Activated T-cell treated with anti-CD3 and anti-CD28 coated beads, Interleukin-2, amount 50 U/mL, for 48 hours (primary cell): ENCODE data around the gene CLASP1.
"Not testable (repeated sequence)": the region's sequence is repeated elsewhere in the genome, so short reads cannot be mapped to it uniquely, and the experiment has no call there.

Source experiments
- DNase-seq, 2 experiments: peaks; one replicate each; pipeline ENCODE4 v3.0.0-alpha.2; 2020

CLASP1 gene

GRCh38 chr2:121363632-121364420, 285.4 kb downstream of the CLASP1 start:
- no peak for DNase-seq

- no peak for DNase-seq
Observed at GRCh38 chr2:121362774-121363173, 286.5 kb downstream of the CLASP1 start.

- no peak for DNase-seq
Observed at GRCh38 chr2:121362226-121362625, 287.0 kb downstream of the CLASP1 start.

- no peak for DNase-seq
Observed at GRCh38 chr2:121360566-121361300, 288.5 kb downstream of the CLASP1 start.

GRCh38 chr2:121359716-121360565, 289.3 kb downstream of the CLASP1 start:
- DNase-seq = no peak

- no peak for DNase-seq
Observed at GRCh38 chr2:121359170-121359569, 290.1 kb downstream of the CLASP1 start.

- no peak for DNase-seq
Observed at GRCh38 chr2:121358291-121358690, 291.0 kb downstream of the CLASP1 start.

GRCh38 chr2:121356058-121356640, 293.1 kb downstream of the CLASP1 start:
- DNase-seq = peak in 1 of 2 experiments; percentile 27

GRCh38 chr2:121355488-121355887, 293.8 kb downstream of the CLASP1 start:
- DNase-seq = no peak

GRCh38 chr2:121351521-121352318, 297.5 kb downstream of the CLASP1 start:
- no peak for DNase-seq

- no peak for DNase-seq
Observed at GRCh38 chr2:121350890-121351289, 298.4 kb downstream of the CLASP1 start.

- DNase-seq = no peak
Observed at GRCh38 chr2:121350402-121350775, 298.9 kb downstream of the CLASP1 start.

- DNase-seq = no peak
Observed at GRCh38 chr2:121349721-121350401, 299.4 kb downstream of the CLASP1 start.

GRCh38 chr2:121348128-121348740, 301.0 kb downstream of the CLASP1 start:
- DNase-seq = no peak

GRCh38 chr2:121346859-121347258, 302.4 kb downstream of the CLASP1 start:
- DNase-seq = no peak

GRCh38 chr2:121346407-121346806, 302.9 kb downstream of the CLASP1 start:
- no peak for DNase-seq

- no peak for DNase-seq
Observed at GRCh38 chr2:121345887-121346286, 303.4 kb downstream of the CLASP1 start.

GRCh38 chr2:121345101-121345500, 304.2 kb downstream of the CLASP1 start:
- no peak for DNase-seq

GRCh38 chr2:121343828-121344399, 305.3 kb downstream of the CLASP1 start:
- not testable (repeated sequence) for DNase-seq

GRCh38 chr2:121343191-121343590, 306.1 kb downstream of the CLASP1 start:
- DNase-seq = no peak

GRCh38 chr2:121342751-121343150, 306.5 kb downstream of the CLASP1 start:
- DNase-seq = no peak
